SK-N-SH treated with all-trans-retinoic acid at 6 μM for 48 hours (cell line): ENCODE measurements around the gene KLHL26.
"Not testable (repeated sequence)": the region's sequence is repeated elsewhere in the genome, so short reads cannot be mapped to it uniquely, and the experiment has no call there.

ENCODE experiments used
- ATAC-seq: fragments of 200-7000 bp; cut with Tn5 transposase; 3 replicates; pipeline ENCODE4 v1.9.1; 2020; ENCODE audit warnings: mild to moderate bottlenecking, moderate library complexity
- ARNTL ChIP-seq: fragments of 450-650 bp; formaldehyde crosslinking; IDR thresholded peaks from 2 replicates; pipeline ENCODE4 v1.5.0; 2020; ENCODE audit warnings: low read depth, mild to moderate bottlenecking, moderate library complexity, borderline replicate concordance
- BACH2 ChIP-seq: fragments of 250-450 bp; sonication (Bioruptor Pico); IDR thresholded peaks from 2 replicates; pipeline ENCODE4 v1.9.0; 2021; ENCODE audit warnings: mild to moderate bottlenecking, borderline replicate concordance
- CREB5 ChIP-seq: fragments of 250-450 bp; sonication (Bioruptor Pico); IDR thresholded peaks from 2 replicates; pipeline ENCODE4 v1.5.1; 2020; ENCODE audit warnings: low read depth, mild to moderate bottlenecking, moderate library complexity
- CSDC2 ChIP-seq: fragments of 250-450 bp; sonication (Bioruptor Pico); IDR thresholded peaks from 2 replicates; pipeline ENCODE4 v1.5.0; 2020; ENCODE audit warnings: mild to moderate bottlenecking, moderate library complexity
- ESRRG ChIP-seq: fragments of 250-450 bp; sonication (Bioruptor Pico); IDR thresholded peaks from 2 replicates; pipeline ENCODE4 v1.6.1; 2021; ENCODE audit warnings: mild to moderate bottlenecking
- GLIS3 ChIP-seq: fragments of 250-450 bp; sonication (Bioruptor Pico); IDR thresholded peaks from 2 replicates; pipeline ENCODE4 v1.5.0; 2020; ENCODE audit warnings: mild to moderate bottlenecking, moderate library complexity
- ISL1 ChIP-seq: fragments of 250-450 bp; sonication (Bioruptor Pico); IDR thresholded peaks from 2 replicates; pipeline ENCODE4 v2.1.2; 2022; ENCODE audit warnings: mild to moderate bottlenecking, moderate library complexity
- OSR1 ChIP-seq: fragments of 250-450 bp; sonication (Bioruptor Pico); IDR thresholded peaks from 2 replicates; pipeline ENCODE4 v1.8.0; 2022; ENCODE audit warnings: moderate library complexity, mild to moderate bottlenecking, inconsistent platforms
- PATZ1 ChIP-seq: fragments of 250-450 bp; sonication (Bioruptor Pico); IDR thresholded peaks from 2 replicates; pipeline ENCODE4 v1.8.0; 2020; ENCODE audit warnings: mild to moderate bottlenecking, moderate library complexity, borderline replicate concordance
- POU6F1 ChIP-seq: fragments of 250-450 bp; sonication (Bioruptor Pico); IDR thresholded peaks from 2 replicates; pipeline ENCODE4 v1.8.0; 2021; ENCODE audit warnings: low read depth, mild to moderate bottlenecking, moderate library complexity, borderline replicate concordance
- PPARA ChIP-seq: fragments of 250-450 bp; sonication (Bioruptor Pico); IDR thresholded peaks from 2 replicates; pipeline ENCODE4 v1.5.0; 2020; ENCODE audit warnings: mild to moderate bottlenecking, borderline replicate concordance
- RARB ChIP-seq: fragments of 250-450 bp; sonication (Bioruptor Pico); IDR thresholded peaks from 2 replicates; pipeline ENCODE4 v1.8.0; 2021; ENCODE audit warnings: mild to moderate bottlenecking, moderate library complexity
- SNAI2 ChIP-seq: fragments of 250-450 bp; sonication (Bioruptor Pico); IDR thresholded peaks from 2 replicates; pipeline ENCODE4 v1.5.0; 2020; ENCODE audit warnings: mild to moderate bottlenecking, moderate library complexity
- TCF4 ChIP-seq: fragments of 250-450 bp; sonication (Bioruptor Pico); IDR thresholded peaks from 2 replicates; pipeline ENCODE4 v1.8.0; 2021; ENCODE audit warnings: mild to moderate bottlenecking, moderate library complexity, borderline replicate concordance
- TOX ChIP-seq: fragments of 250-450 bp; sonication (Bioruptor Pico); IDR thresholded peaks from 2 replicates; pipeline ENCODE4 v1.8.0; 2021; ENCODE audit warnings: mild to moderate bottlenecking, moderate library complexity, borderline replicate concordance
- ZC3H10 ChIP-seq: fragments of 250-450 bp; sonication (Bioruptor Pico); IDR thresholded peaks from 2 replicates; pipeline ENCODE4 v1.5.1; 2021; ENCODE audit warnings: mild to moderate bottlenecking, moderate library complexity
- ZFP3 ChIP-seq: fragments of 250-450 bp; sonication (Bioruptor Pico); IDR thresholded peaks from 2 replicates; pipeline ENCODE4 v1.5.0; 2020; ENCODE audit warnings: mild to moderate bottlenecking, moderate library complexity
- ZFP30 ChIP-seq: fragments of 450-650 bp; formaldehyde crosslinking; IDR thresholded peaks from 2 replicates; pipeline ENCODE4 v1.5.0; 2022; ENCODE audit warnings: mild to moderate bottlenecking, moderate library complexity
- ZNF565 ChIP-seq: fragments of 450-650 bp; formaldehyde crosslinking; conservative IDR thresholded peaks from 2 replicates; pipeline ENCODE4 v1.5.0; 2020; ENCODE audit warnings: low read depth, mild to moderate bottlenecking, moderate library complexity
- ZNF70 ChIP-seq: fragments of 450-650 bp; formaldehyde crosslinking; IDR thresholded peaks from 2 replicates; pipeline ENCODE4 v1.5.0; 2020; ENCODE audit warnings: mild to moderate bottlenecking, moderate library complexity
- TF ChIP-seq, protein P1 (sequence below): fragments of 250-450 bp; sonication (Bioruptor Pico); IDR thresholded peaks from 2 replicates; pipeline ENCODE4 v1.5.0; 2020; ENCODE audit warnings: mild to moderate bottlenecking, moderate library complexity

Gene KLHL26

GRCh38 chr19:18599485-18599884 lies 37.3 kb upstream of the KLHL26 start:
- no peak for TF ChIP-seq ISL1
- no peak for TF ChIP-seq TOX (CRISPR knock-in tag)
- TF ChIP-seq RARB (CRISPR knock-in tag), result no peak
- TF ChIP-seq ZFP3, result no peak
- TF ChIP-seq ZNF565 (CRISPR knock-in tag), result no peak
- no peak for TF ChIP-seq PPARA
- TF ChIP-seq GLIS3, result no peak
- TF ChIP-seq PATZ1, result no peak
- TF ChIP-seq CSDC2 (CRISPR knock-in tag), result no peak
- no peak for TF ChIP-seq ZFP30
- TF ChIP-seq OSR1, result no peak
- TF ChIP-seq ARNTL (CRISPR knock-in tag), result no peak
- no peak for TF ChIP-seq BACH2 (CRISPR knock-in tag)
- TF ChIP-seq, protein P1, sequence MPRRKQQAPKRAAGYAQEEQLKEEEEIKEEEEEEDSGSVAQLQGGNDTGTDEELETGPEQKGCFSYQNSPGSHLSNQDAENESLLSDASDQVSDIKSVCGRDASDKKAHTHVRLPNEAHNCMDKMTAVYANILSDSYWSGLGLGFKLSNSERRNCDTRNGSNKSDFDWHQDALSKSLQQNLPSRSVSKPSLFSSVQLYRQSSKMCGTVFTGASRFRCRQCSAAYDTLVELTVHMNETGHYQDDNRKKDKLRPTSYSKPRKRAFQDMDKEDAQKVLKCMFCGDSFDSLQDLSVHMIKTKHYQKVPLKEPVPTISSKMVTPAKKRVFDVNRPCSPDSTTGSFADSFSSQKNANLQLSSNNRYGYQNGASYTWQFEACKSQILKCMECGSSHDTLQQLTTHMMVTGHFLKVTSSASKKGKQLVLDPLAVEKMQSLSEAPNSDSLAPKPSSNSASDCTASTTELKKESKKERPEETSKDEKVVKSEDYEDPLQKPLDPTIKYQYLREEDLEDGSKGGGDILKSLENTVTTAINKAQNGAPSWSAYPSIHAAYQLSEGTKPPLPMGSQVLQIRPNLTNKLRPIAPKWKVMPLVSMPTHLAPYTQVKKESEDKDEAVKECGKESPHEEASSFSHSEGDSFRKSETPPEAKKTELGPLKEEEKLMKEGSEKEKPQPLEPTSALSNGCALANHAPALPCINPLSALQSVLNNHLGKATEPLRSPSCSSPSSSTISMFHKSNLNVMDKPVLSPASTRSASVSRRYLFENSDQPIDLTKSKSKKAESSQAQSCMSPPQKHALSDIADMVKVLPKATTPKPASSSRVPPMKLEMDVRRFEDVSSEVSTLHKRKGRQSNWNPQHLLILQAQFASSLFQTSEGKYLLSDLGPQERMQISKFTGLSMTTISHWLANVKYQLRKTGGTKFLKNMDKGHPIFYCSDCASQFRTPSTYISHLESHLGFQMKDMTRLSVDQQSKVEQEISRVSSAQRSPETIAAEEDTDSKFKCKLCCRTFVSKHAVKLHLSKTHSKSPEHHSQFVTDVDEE, result no peak
- no peak for TF ChIP-seq TCF4 (CRISPR knock-in tag)
- TF ChIP-seq, all 23 proteins: peak for 0
- no peak for ATAC-seq

DNA sequence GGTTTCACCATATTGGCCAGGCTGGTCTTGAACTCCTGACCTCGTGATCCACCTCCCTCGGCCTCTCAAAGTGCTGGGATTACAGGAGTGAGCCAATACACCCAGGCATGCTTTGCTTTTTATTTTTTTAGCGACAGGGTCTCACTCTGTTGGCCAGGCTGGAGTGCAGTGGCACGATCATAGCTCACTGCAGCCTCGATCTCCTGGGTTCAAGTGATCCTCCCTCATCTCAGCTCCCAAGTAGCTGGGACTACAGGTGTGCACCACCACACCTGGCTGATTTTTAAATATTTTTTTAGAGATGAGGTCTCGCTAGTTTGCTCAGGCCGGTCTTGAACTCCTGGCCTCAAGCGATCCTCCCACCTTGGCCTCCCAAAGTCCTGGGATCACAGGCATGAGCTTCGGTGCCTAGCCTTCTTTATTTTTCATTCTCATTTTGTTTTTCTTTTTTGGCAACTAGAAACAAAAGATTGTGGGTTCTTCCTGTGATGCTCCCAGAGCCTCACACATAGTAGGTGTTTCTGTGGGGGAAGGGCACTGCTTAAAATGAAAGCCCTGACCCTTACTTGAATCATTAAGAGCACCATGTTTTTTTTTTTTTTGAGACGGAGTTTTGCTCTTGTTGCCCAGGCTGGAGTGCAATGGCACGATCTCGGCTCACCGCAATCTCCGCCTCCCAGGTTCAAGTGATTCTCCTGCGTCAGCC lies 36.0 kb upstream of the KLHL26 start:
- ATAC-seq, result not testable (repeated sequence)

- ATAC-seq, result no peak
- no peak for TF ChIP-seq POU6F1
- no peak for TF ChIP-seq ZC3H10 (CRISPR knock-in tag)
- TF ChIP-seq ZFP3, result no peak
- no peak for TF ChIP-seq CSDC2 (CRISPR knock-in tag)
- no peak for TF ChIP-seq ESRRG (CRISPR knock-in tag)
- TF ChIP-seq ARNTL (CRISPR knock-in tag), result no peak
- TF ChIP-seq ZNF70 (CRISPR knock-in tag), result no peak
- no peak for TF ChIP-seq OSR1
- no peak for TF ChIP-seq SNAI2 (CRISPR knock-in tag)
- no peak for TF ChIP-seq ZNF565 (CRISPR knock-in tag)
- TF ChIP-seq CREB5 (CRISPR knock-in tag), result no peak
- no peak for TF ChIP-seq GLIS3
- no peak for TF ChIP-seq PATZ1
- TF ChIP-seq, protein P1, result no peak
- TF ChIP-seq ISL1, result no peak
- no peak for TF ChIP-seq TOX (CRISPR knock-in tag)
- no peak for TF ChIP-seq TCF4 (CRISPR knock-in tag)
- TF ChIP-seq, all 23 proteins: peak for 0
Measured at GRCh38 chr19:18601875-18602274, 35.0 kb upstream of the KLHL26 start.
